ENCODE data around the gene DESI1. TPM values are rescaled to one million over a fixed set of nuclear protein-coding genes. Genes with fewer than 3 reads are reported as not detected.
A peak's percentile ranks its signal among the peaks of the same experiment; 100 is the strongest.

Gene DESI1
- total and polyA plus RNA-seq, 2 of the 13 experiments (the other 11 are each of a cell fraction or from before 2014, with no cell fraction given), result 21.6 to 29.2 TPM

DNA sequence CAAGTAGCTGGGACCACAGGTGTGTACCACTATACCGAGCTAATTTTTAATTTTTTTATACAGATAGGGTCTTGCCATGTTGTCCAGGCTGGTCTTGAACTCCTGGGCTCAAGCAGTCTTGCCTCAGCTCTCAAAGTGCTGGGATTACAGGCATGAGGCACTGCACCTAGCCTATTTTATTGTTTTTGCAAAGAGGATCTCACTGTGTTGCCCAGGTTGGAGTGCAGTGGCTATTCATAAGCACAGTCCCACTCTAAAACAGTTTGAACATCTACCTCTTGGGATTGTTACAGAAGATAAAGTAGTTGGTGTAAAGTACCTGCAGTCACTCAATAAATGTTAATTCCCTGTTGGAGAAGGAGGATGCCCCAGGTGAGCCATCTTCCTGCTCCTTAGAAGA is 29.4 kb upstream of the DESI1 start:
- CTCF ChIA-PET (ENCODE audit: low intra/inter-chr PET ratio, low total read pairs), result no interaction called here
- Histone ChIP-seq H3K4me1 (ENCODE audit: insufficient read depth, low read length) (peaks cover 36% of the 10 kb centered on the region), H3K27me3 (ENCODE audit: control insufficient read depth in 1 of 2, insufficient read depth in 2 of 2, low read length in 2 of 2) (no peaks in the 10 kb centered on the region; a peak in 1 of 5 replicates), H3K36me3 (replicated peaks in 1 of 2; ENCODE audit: control insufficient read depth in 1 of 2, insufficient read depth in 2 of 2, low read length in 2 of 2) (peaks cover 28 to 78% of the 10 kb centered on the region in 2 experiments), H3K4me2 (ENCODE audit: low read depth, low read length) (no peak overlapping the region), H3K9me3 (ENCODE audit: low read length) (no peaks in the 10 kb centered on the region), H3K9ac (ENCODE audit: insufficient read depth, low read depth, low read length) (no peak overlapping the region), H3K27ac (ENCODE audit: extremely low read length, insufficient read depth, low read length) (no peak overlapping the region), H2AFZ (ENCODE audit: low read length) (no peak overlapping the region), H4K20me1 (ENCODE audit: insufficient read depth, low read length) (peaks cover 3% of the 10 kb centered on the region; the same call in 1 of the 2 replicates), H3K4me3 (replicated peaks in 1 of 3; ENCODE audit: insufficient read depth in 1 of 3, low read depth in 2 of 3, low read length in 3 of 3) (no peak overlapping the region), H3K79me2 (ENCODE audit: insufficient read depth, low read length) (peaks cover 3% of the 10 kb centered on the region)
- TF ChIP-seq ZNF121 (CRISPR knock-in tag; IDR thresholded peaks at IDR 0.05), result 0 out of 2 replicates have a peak, but pooled peaks have one; percentile 16
- no peak for TF ChIP-seq SALL1 (CRISPR knock-in tag; IDR thresholded peaks at IDR 0.05)
- 92% methylated on average over 1 of the region's 1 CpG for WGBS (ENCODE audit: low lambda C conversion rate)
- POLR2A ChIA-PET, result interaction anchor here (2.6 kb wide), 1 partner anchor 29 kb away, joined by 8 read pairs; the partner anchor contains the start of genes DESI1 and XRCC6
- in situ Hi-C loops (cut with HindIII; ENCODE audit: extremely low pct_ligation_motif_present, low pct_unique_long_range_greater_than_20kb), result no loop called here
- BruUV-seq (replicated peaks), result no TSS peak
- DNase-seq (ENCODE audit: low spot score) (no peak), FAIRE-seq (no peak), ATAC-seq (no peak)
- intact Hi-C loops (cut with micrococcal nuclease; ENCODE audit: unreplicated experiment), result no loop called here

DNA sequence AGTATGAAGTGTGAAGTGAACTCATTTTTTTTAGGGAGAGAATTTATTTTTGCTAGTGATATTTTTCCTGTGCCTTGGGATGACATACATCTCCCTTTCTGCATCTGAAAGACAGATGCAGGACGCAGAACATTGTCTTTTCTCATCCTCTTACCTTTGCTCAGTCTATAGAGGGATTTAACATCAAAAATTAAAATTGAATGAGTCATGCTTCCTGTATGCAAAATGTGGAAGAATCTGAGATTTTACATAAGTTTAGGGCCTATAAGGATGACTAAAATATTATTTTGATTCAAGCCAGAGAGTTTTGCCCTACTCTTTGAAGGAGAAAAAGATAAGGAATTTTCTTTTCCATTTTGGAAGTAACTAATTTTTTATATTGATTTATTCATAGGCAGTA is 27.6 kb upstream of the DESI1 start:
- ATAC-seq (no peak), FAIRE-seq (no peak), DNase-seq (ENCODE audit: low spot score) (no peak)
- H3K4me2 ChIP-seq (ENCODE audit: low read depth, low read length), result no peak overlapping the region
- ChIA-PET POLR2A (interaction anchor here (2.6 kb wide), 1 partner anchor 27 kb away, joined by 8 read pairs; the partner anchor contains the start of genes DESI1 and XRCC6), CTCF (ENCODE audit: low intra/inter-chr PET ratio, low total read pairs) (no interaction called here)
- no peaks in the 10 kb centered on the region for H3K9me3 ChIP-seq (ENCODE audit: low read length)
- H3K27me3 ChIP-seq (ENCODE audit: control insufficient read depth in 1 of 2, insufficient read depth in 2 of 2, low read length in 2 of 2), result no peaks in the 10 kb centered on the region; a peak in 1 of 5 replicates
- no peak overlapping the region for H3K4me3 ChIP-seq (replicated peaks in 1 of 3; ENCODE audit: insufficient read depth in 1 of 3, low read depth in 2 of 3, low read length in 3 of 3)
- no peak overlapping the region for H2AFZ ChIP-seq (ENCODE audit: low read length)
- peaks cover 3% of the 10 kb centered on the region; the same call in 1 of the 2 replicates for H4K20me1 ChIP-seq (ENCODE audit: insufficient read depth, low read length)
- TF ChIP-seq, protein P1, sequence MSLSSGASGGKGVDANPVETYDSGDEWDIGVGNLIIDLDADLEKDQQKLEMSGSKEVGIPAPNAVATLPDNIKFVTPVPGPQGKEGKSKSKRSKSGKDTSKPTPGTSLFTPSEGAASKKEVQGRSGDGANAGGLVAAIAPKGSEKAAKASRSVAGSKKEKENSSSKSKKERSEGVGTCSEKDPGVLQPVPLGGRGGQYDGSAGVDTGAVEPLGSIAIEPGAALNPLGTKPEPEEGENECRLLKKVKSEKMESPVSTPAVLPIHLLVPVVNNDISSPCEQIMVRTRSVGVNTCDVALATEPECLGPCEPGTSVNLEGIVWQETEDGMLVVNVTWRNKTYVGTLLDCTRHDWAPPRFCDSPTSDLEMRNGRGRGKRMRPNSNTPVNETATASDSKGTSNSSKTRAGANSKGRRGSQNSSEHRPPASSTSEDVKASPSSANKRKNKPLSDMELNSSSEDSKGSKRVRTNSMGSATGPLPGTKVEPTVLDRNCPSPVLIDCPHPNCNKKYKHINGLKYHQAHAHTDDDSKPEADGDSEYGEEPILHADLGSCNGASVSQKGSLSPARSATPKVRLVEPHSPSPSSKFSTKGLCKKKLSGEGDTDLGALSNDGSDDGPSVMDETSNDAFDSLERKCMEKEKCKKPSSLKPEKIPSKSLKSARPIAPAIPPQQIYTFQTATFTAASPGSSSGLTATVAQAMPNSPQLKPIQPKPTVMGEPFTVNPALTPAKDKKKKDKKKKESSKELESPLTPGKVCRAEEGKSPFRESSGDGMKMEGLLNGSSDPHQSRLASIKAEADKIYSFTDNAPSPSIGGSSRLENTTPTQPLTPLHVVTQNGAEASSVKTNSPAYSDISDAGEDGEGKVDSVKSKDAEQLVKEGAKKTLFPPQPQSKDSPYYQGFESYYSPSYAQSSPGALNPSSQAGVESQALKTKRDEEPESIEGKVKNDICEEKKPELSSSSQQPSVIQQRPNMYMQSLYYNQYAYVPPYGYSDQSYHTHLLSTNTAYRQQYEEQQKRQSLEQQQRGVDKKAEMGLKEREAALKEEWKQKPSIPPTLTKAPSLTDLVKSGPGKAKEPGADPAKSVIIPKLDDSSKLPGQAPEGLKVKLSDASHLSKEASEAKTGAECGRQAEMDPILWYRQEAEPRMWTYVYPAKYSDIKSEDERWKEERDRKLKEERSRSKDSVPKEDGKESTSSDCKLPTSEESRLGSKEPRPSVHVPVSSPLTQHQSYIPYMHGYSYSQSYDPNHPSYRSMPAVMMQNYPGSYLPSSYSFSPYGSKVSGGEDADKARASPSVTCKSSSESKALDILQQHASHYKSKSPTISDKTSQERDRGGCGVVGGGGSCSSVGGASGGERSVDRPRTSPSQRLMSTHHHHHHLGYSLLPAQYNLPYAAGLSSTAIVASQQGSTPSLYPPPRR (CRISPR knock-in tag; IDR thresholded peaks at IDR 0.05; ENCODE audit: borderline replicate concordance), result no peak
- TF ChIP-seq KLF13 (CRISPR knock-in tag; IDR thresholded peaks at IDR 0.05), result no peak
- TF ChIP-seq JUNB (CRISPR knock-in tag; IDR thresholded peaks at IDR 0.05; ENCODE audit: borderline replicate concordance), result no peak
- TF ChIP-seq, protein P2, sequence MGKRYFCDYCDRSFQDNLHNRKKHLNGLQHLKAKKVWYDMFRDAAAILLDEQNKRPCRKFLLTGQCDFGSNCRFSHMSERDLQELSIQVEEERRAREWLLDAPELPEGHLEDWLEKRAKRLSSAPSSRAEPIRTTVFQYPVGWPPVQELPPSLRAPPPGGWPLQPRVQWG (CRISPR knock-in tag; IDR thresholded peaks at IDR 0.05; ENCODE audit: borderline replicate concordance, low read depth), result no peak
- TF ChIP-seq CEBPG (CRISPR knock-in tag; IDR thresholded peaks at IDR 0.05), result no peak
- no peak for TF ChIP-seq ETV6 (CRISPR knock-in tag; conservative IDR thresholded peaks at IDR 0.05)
- TF ChIP-seq HNF4A (CRISPR knock-in tag; IDR thresholded peaks at IDR 0.05), result no peak
- TF ChIP-seq CREB1 (IDR thresholded peaks at IDR 0.05), result no peak
- no peak for TF ChIP-seq CREB1 (CRISPR knock-in tag; IDR thresholded peaks at IDR 0.05)
- TF ChIP-seq ZNF549 (CRISPR knock-in tag; IDR thresholded peaks at IDR 0.05), result no peak
- TF ChIP-seq ZNF317 (CRISPR knock-in tag; IDR thresholded peaks at IDR 0.05), result no peak
- TF ChIP-seq NCOA2 (CRISPR knock-in tag; IDR thresholded peaks at IDR 0.05), result no peak
- no peak for TF ChIP-seq GATAD2A (CRISPR knock-in tag; IDR thresholded peaks at IDR 0.05)
- TF ChIP-seq SNAPC2 (CRISPR knock-in tag; IDR thresholded peaks at IDR 0.05), result no peak
- H3K79me2 ChIP-seq (ENCODE audit: insufficient read depth, low read length), result peaks cover 3% of the 10 kb centered on the region
- BruUV-seq (replicated peaks), result no TSS peak
- 96% methylated on average over 1 of the region's 1 CpG for WGBS (ENCODE audit: low lambda C conversion rate)
- in situ Hi-C loops (cut with HindIII; ENCODE audit: extremely low pct_ligation_motif_present, low pct_unique_long_range_greater_than_20kb), result no loop called here
- no peak overlapping the region for H3K27ac ChIP-seq (ENCODE audit: extremely low read length, insufficient read depth, low read length)
- H3K4me1 ChIP-seq (ENCODE audit: insufficient read depth, low read length), result peaks cover 19% of the 10 kb centered on the region
- H3K9ac ChIP-seq (ENCODE audit: insufficient read depth, low read depth, low read length), result no peak overlapping the region
- intact Hi-C loops (cut with micrococcal nuclease; ENCODE audit: unreplicated experiment), result no loop called here
- peaks cover 18 to 69% of the 10 kb centered on the region in 2 experiments for H3K36me3 ChIP-seq (replicated peaks in 1 of 2; ENCODE audit: control insufficient read depth in 1 of 2, insufficient read depth in 2 of 2, low read length in 2 of 2)

Data from HepG2 (cell line).